ENCODE measurements around the gene OR10R2. TPM values are rescaled to one million over a fixed set of nuclear protein-coding genes. Genes with fewer than 3 reads are reported as not detected.
"Not testable (repeated sequence)": the region's sequence is repeated elsewhere in the genome, so short reads cannot be mapped to it uniquely, and the experiment has no call there.

Gene OR10R2, protein sequence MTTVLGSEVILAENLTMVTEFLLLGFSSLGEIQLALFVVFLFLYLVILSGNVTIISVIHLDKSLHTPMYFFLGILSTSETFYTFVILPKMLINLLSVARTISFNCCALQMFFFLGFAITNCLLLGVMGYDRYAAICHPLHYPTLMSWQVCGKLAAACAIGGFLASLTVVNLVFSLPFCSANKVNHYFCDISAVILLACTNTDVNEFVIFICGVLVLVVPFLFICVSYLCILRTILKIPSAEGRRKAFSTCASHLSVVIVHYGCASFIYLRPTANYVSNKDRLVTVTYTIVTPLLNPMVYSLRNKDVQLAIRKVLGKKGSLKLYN
- total RNA-seq (not detected), polyA plus RNA-seq (not detected)
- long read RNA-seq, donor 1 = 0 reads
- long read RNA-seq, donor 2 = 0 reads
- long read RNA-seq, donor 3 = 0 reads

GRCh38 chr1:158471920-158472319, at the start of gene OR10R2:
OR10R2 (plus strand) TSS chr1:158472220; CDS start chr1:158472326, 106 bp downstream.
- H3K4me3 ChIP-seq = no peak within 1 kb of the TSS
- TF ChIP-seq POLR2A (IDR thresholded peaks at IDR 0.05) (no peak), EP300 (IDR thresholded peaks at IDR 0.05) (no peak), CTCF (IDR thresholded peaks at IDR 0.05) (no peak)
- no peaks in the 10 kb centered on the region for H3K4me1 ChIP-seq (ENCODE audit: insufficient read depth)
- H3K27me3 ChIP-seq = peaks cover 2% of the 10 kb centered on the region
- no peaks in the 10 kb centered on the region for H3K9me3 ChIP-seq
- no peak within 1 kb of the TSS for H3K27ac ChIP-seq
- no peak for DNase-seq
- intact Hi-C loops (cut with DNase I) = no loop called here
- no peaks in the 10 kb centered on the region for H3K36me3 ChIP-seq

GRCh38 chr1:158425027-158425426, 47.0 kb upstream of the OR10R2 start:
- Histone ChIP-seq H3K27me3 (no peaks in the 10 kb centered on the region), H3K4me1 (ENCODE audit: insufficient read depth) (no peaks in the 10 kb centered on the region), H3K9me3 (no peaks in the 10 kb centered on the region), H3K27ac (no peak overlapping the region), H3K4me3 (no peak overlapping the region), H3K36me3 (no peaks in the 10 kb centered on the region)
- no peak for DNase-seq
- TF ChIP-seq EP300 (IDR thresholded peaks at IDR 0.05) (no peak), CTCF (IDR thresholded peaks at IDR 0.05) (no peak), POLR2A (IDR thresholded peaks at IDR 0.05) (no peak)
- intact Hi-C loops (cut with DNase I) = no loop called here

- Histone ChIP-seq H3K27me3 (no peaks in the 10 kb centered on the region), H3K9me3 (no peaks in the 10 kb centered on the region), H3K4me1 (ENCODE audit: insufficient read depth) (no peaks in the 10 kb centered on the region), H3K4me3 (no peak within 1 kb of the TSS), H3K36me3 (no peaks in the 10 kb centered on the region), H3K27ac (no peak within 1 kb of the TSS)
- 73 to 85% (median 82%) methylated on average over 1 of the region's 1 CpG for WGBS, 3 donors
- DNase-seq = no peak
- intact Hi-C loops (cut with DNase I) = no loop called here
- TF ChIP-seq POLR2A (IDR thresholded peaks at IDR 0.05) = no peak
- TF ChIP-seq EP300 (IDR thresholded peaks at IDR 0.05) = no peak
- no peak for TF ChIP-seq CTCF (IDR thresholded peaks at IDR 0.05)
These were observed 45.9 kb upstream of the OR10R2 start, which contains the start of gene OR10K2 for GRCh38 chr1:158426137-158426536. OR10K2 (minus strand) TSS chr1:158426237; CDS start chr1:158420866, 5,371 bp downstream.

DNA sequence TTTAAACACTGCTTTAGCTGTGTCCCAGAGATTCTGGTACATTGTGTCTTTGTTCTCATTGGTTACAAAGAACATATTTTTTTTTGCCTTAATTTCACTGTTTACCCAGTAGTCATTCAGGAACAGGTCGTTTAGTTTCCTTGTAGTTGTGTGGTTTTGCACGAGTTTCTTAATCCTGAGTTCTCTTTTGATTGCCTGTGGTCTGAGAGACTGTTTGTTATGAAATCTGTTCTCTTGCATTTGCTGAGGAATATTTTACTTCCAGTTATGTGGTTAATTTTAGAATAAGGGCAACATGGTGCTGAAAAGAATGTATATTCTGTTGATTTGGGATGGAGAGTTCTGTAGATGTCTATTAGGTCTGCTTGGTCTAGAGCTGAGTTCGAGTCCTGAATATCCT, 41.9 kb upstream of the OR10R2 start:
- WGBS, 3 donors = 55 to 69% (median 56%) methylated on average over 3 of the region's 3 CpGs
- DNase-seq; H3K27me3 ChIP-seq; H3K4me3 ChIP-seq; intact Hi-C loops (cut with DNase I); H3K9me3 ChIP-seq; H3K27ac ChIP-seq; H3K36me3 ChIP-seq; H3K4me1 ChIP-seq (ENCODE audit: insufficient read depth): not testable (repeated sequence)

DNA sequence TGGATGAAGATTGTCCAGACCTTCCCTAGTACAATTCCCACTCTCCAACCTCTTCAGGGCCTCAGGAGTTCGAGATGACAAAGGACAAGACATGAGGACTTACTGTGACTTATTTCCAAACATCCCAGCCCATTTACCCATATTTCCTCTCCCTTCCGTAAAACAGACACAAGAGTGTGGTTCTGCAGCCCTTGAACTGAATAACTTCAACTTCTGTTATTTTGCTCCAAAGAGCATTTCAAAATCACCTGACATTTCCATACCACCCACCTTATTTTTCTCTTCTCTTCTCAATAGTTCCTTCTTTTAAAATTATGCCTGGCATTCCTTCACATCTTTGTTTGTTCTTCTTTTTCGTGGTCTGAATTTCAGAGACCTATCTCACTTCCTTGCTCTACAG, 37.3 kb upstream of the OR10R2 start:
- no peaks in the 10 kb centered on the region for H3K9me3 ChIP-seq
- WGBS, 3 donors = 30 to 35% (median 35%) methylated on average over 3 of the region's 3 CpGs
- no peak overlapping the region for H3K4me3 ChIP-seq
- H3K4me1 ChIP-seq (ENCODE audit: insufficient read depth) = no peaks in the 10 kb centered on the region
- no peaks in the 10 kb centered on the region for H3K36me3 ChIP-seq
- no peak for DNase-seq
- intact Hi-C loops (cut with DNase I) = no loop called here
- no peaks in the 10 kb centered on the region for H3K27me3 ChIP-seq
- no peak overlapping the region for H3K27ac ChIP-seq
- no peak for TF ChIP-seq EP300 (IDR thresholded peaks at IDR 0.05)
- no peak for TF ChIP-seq CTCF (IDR thresholded peaks at IDR 0.05)
- no peak for TF ChIP-seq POLR2A (IDR thresholded peaks at IDR 0.05)

Data from ovary (tissue), 10 donors.